CD4-positive, alpha-beta T cell treated with Interleukin-21 for 1 hour (primary cell): Measurements from ENCODE around the gene PUSL1.

Experiments
- DNase-seq: peaks from one replicate; pipeline ENCODE4 v3.0.0-alpha.2; 2020

Gene PUSL1

GRCh38 chr1:1296070-1297061 is 12.0 kb upstream of the PUSL1 start:
- no peak for DNase-seq

- no peak for DNase-seq
These were observed 10.5 kb upstream of the PUSL1 start for GRCh38 chr1:1297802-1298424.

DNA sequence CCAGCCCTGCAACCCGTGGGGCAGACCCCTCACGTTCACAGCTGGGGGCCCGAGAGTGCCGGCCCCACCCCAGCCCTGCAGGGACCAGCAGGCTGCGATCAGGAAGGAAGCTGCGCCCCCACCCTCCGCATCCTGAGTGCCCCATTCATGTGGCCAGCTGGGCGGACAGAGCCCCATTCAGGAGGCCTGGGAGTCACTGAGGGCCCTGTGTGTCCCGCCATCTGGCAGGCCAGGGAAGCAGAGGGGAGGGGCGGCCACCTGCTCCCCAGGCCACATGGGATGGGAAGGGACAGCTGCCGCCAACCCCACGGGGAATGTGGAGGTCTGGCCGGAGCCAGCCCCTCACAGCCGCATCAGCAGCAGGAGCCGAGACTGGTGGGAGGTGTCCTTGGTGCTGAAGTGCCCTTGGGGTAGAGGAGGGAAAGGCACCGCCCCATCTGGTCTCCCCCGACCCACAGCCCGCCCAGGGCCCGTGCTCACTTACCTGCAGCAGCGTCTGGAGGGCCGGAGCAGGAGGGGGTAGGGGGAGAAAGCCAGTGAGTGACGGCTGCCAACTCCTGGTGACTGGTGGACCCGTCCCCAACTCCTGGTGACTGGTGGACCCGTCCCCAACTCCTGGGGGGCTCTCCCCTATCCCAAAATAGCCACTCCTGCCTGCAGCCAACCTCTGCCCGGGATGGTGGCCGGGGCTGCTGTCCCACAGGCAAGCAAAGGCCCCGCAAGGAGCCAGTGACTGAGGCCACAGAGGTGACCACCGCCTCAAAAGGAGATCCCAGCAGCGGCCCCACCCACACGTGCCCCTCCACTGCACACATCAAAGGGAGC is 9.3 kb upstream of the PUSL1 start:
- no peak for DNase-seq

DNA sequence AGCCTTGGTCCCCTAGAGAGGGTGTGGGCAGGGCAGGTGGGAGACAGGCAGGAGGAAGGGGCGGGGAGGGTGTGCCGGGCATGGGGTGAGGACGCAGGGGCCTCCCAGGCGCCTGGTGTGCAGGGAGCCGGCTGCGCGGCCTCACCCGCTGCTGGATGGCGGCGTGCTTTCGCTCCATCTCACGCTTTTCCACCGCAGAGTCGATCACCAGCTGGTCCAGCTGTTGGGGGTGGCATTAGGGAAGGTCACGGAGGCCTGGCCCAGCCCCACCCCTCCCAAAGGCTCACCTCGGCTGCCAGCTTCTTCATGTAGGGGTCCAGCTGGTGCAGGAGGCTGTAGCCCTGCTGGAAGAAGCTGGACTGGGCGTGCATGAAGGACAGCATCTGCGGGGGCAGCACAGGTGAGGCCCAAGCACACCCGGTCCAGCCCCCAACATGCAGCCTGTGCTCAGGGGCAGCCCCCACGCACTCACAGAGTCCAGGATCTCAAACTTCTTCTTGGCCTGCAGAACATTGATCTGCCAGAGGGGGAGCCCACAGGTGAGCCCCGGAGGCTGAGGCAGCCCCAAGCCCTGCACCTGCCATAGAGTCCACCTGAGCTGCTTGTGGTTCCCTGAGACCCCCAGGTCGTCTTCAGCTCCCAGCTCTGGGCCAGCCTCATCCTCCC is 8.6 kb upstream of the PUSL1 start:
- DNase-seq = peak; percentile 36

GRCh38 chr1:1300352-1300739 is 8.1 kb upstream of the PUSL1 start:
- DNase-seq = no peak

- DNase-seq = no peak
These were observed 6.4 kb upstream of the PUSL1 start for GRCh38 chr1:1302006-1302430.

- no peak for DNase-seq
These were observed 5.4 kb upstream of the PUSL1 start for GRCh38 chr1:1302951-1303509.

- no peak for DNase-seq
These were observed 4.7 kb upstream of the PUSL1 start for GRCh38 chr1:1303736-1304135.

DNA sequence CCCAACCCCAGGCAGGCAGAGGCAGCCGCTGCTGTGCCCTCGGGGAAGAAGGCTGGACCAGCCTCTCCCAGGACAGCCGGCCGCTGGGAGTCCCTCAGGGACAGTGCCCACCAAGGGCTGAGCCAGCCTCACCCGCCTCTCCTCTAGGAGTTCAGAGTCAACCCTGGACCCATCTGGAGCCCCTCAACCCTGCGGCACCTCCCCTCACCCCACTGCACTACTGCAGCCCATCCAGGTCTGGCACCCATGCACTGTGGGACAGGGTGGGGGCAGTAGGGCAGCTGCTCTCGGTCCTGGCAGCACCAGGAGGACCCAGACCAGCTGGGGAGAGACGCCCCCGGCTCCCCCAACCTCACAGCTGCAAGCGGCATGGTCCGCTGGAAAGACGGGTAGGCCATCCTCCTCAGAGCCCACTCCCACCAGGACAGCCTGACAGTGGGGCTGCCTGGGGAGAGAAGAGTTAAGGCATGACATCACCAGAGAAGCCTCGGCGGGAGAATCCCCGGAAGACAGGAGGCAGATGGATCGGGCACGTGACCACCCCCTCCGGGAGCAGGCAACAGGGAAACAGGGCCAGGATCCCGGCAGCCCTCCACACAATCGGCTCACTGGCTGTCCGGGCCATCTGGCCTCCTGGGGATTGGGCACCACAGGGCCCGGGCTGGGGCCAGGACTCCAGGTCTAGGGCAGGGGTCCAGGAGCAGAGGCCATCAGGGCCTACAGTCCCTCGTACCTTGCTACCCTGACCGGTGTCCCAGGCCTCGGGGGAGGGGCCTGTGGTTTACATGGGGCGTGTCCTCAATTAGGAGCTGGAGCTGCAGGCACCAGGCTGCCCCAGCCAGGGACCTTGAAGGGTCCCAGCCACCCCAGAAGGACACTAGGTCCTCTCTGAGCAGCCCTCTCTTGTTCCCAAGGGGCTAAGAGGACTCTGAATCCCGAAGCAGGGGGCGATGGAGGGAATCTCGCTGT is 3.8 kb upstream of the PUSL1 start:
- no peak for DNase-seq

DNA sequence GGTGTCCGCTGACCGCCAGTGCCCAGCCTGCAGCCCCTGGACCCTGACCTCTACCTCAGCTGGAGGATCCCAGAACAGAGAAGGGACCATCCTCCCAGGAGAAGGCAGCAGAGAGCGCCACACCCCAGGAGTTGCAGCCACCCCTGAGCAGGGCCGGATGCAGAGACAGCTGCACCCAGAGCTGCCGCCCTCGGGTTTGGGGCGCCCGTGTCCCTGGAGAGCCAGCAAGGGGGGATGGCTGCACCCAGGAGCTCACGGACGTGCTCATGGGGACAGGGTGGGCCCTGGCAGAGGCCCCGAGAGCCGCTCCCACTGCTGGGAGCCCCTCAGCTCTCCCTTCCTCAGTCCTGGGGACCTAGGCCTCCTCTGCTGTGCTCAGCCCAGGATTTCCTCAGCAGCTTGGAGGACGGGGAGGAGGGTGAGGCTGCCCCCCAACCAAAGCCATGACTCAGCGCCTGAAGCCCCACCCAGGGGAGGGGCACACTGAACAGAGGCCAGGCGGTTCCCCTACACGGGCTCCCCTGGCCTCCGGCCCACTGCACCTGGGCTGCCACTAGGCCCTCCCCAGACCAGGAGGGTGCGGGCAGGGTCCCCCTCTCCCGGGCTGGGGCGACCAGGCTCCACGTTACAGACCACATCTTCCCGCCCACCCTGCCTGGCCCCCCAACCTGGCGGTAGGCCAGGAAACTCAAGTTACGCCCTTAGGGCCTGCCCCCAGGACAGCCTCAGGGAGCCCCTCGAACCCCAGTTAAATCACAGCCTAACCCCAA is 2.9 kb upstream of the PUSL1 start:
- peak; percentile 67 for DNase-seq

DNA sequence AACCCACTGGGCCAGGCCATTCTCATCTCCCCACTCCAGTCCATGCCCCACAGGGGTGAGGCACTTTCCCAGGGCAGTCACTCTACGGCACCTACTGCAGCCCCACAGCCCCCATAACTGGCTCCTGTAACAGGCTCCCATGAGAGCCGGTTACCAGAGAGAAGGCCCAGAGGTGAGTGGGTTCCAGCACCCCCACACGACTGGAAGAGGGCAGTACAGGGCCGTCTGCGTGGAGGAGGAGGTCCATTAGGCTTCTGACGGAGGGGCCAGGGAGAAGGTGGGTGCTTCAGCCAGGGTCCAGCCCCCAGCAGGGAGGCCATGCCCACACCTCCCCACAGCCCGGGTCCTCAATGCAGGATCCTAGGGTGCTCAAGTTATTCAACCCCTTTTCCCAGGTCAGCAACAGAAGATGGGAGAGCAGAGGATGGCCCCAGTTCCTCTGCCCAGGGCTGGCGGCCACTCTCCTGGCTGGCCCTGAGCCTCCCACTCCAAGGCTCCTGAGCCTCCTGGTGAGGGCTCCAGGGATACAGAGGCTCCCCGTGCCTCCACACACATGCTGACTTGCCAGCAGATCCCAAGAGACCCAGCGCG is 2.2 kb upstream of the PUSL1 start:
- DNase-seq = no peak

GRCh38 chr1:1306661-1307260 is 1.6 kb upstream of the PUSL1 start:
- no peak for DNase-seq

- DNase-seq = no peak
These were observed 1.0 kb upstream of the PUSL1 start for GRCh38 chr1:1307261-1307922.

DNA sequence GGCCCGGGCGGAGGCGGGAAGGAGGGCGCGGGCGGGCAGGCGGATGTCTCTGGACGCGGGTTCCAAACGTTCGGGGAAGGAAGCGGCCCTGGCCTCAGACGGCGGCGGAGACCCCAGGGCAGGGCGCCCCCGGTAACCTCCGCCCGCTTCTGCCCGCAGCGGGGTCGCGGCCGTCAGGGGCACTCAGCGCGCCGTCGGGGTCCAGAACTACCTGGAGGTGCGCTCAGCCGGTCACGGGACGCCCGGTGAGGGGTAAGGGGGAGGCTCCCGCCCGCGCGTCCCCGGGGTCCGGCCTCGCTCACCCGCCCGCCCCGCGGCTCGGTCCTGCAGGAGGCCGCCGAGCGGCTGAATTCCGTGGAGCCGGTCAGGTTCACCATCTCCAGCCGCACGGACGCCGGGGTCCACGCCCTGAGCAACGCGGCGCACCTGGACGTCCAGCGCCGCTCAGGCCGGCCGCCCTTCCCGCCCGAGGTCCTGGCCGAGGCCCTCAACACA is 406 bp downstream of the PUSL1 start:
- DNase-seq = no peak

GRCh38 chr1:1309251-1310108 is 1.1 kb downstream of the PUSL1 start:
- DNase-seq = no peak

DNA sequence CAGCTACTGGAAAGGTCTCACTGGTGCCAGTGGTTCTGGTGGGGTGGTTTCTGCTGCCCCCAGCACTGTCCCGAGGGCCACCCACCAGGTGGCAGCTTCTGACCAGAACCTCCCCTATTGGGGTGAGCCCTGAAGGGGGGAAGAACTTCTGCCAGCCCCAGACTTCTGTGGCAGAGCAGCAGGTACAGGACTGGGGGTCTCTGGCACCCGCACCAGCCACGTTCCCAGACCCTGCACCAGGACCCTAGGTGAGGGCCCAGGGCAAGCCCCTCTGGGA is 1.6 kb downstream of the PUSL1 start:
- no peak for DNase-seq

- DNase-seq = no peak
These were observed 2.2 kb downstream of the PUSL1 start for GRCh38 chr1:1310476-1311053.
